Caco-2 (cell line): Measurements from ENCODE around the gene KHDRBS2. TPM values are rescaled to one million over a fixed set of nuclear protein-coding genes. Genes with fewer than 3 reads are reported as not detected.

Source experiments
- BruUV-seq: library from RNA; stranded (reverse); fragments of 400-500 nt; replicated peaks from 2 replicates; lab custom pipeline; 2021; lab: Mats Ljungman, UMichigan
- CTCF ChIA-PET: fragments of 300-600 bp; sonication (Branson Sonifier 250); formaldehyde crosslinking; loops from one replicate; lab custom pipeline; 2022; ENCODE audit warnings: antibody characterized with exemption; lab: Charles Lee
- POLR2A ChIA-PET: fragments of 300-600 bp; sonication (Branson Sonifier 250); formaldehyde crosslinking; loops from one replicate; lab custom pipeline; 2022; ENCODE audit warnings: antibody characterized with exemption; lab: Charles Lee
- DNase-seq, 2 experiments: peaks; one replicate each; pipeline versions ENCODE4 v3.0.0 to v3.0.0-alpha.2; 2020 to 2022
- H3K27me3 ChIP-seq: replicated peaks from 2 replicates; pipeline ENCODE4 v1.6.0; 2011; ENCODE audit warnings: low read length; ENCODE audit not compliant: control insufficient read depth, insufficient read depth
- H3K36me3 ChIP-seq: 2 replicates; pipeline ENCODE4 v1.5.1; 2011; ENCODE audit warnings: low read length; ENCODE audit not compliant: control insufficient read depth, insufficient read depth
- H3K4me1 ChIP-seq: fragments of 250-450 bp; sonication (Bioruptor Pico); 2 replicates; pipeline ENCODE4 v1.5.1; 2020; ENCODE audit warnings: mild to moderate bottlenecking
- H3K4me3 ChIP-seq: 2 replicates; pipeline ENCODE4 v1.5.1; 2011; ENCODE audit warnings: low read depth, mild to moderate bottlenecking, control low read depth, low read length
- H3K9me3 ChIP-seq: fragments of 250-450 bp; sonication (Bioruptor Pico); 2 replicates; pipeline ENCODE4 v1.5.1; 2020; ENCODE audit warnings: mild to moderate bottlenecking, moderate library complexity
- H3K27ac Mint-ChIP-seq: one replicate; pipeline ENCODE4 v1.8.0; 2022; ENCODE audit warnings: mixed read lengths; ENCODE audit not compliant: unreplicated experiment
- H3K27me3 Mint-ChIP-seq: one replicate; pipeline ENCODE4 v1.8.0; 2022; ENCODE audit warnings: mixed read lengths; ENCODE audit not compliant: insufficient read depth, unreplicated experiment
- H3K36me3 Mint-ChIP-seq: one replicate; pipeline ENCODE4 v1.8.0; 2022; ENCODE audit warnings: mild to moderate bottlenecking, mixed read lengths; ENCODE audit not compliant: insufficient read depth, unreplicated experiment
- H3K4me1 Mint-ChIP-seq: one replicate; pipeline ENCODE4 v1.8.0; 2022; ENCODE audit warnings: low read depth, mixed read lengths; ENCODE audit not compliant: unreplicated experiment
- H3K4me3 Mint-ChIP-seq: one replicate; pipeline ENCODE4 v1.8.0; 2022; ENCODE audit warnings: mild to moderate bottlenecking, moderate library complexity, mixed read lengths; ENCODE audit not compliant: unreplicated experiment
- H3K9me3 Mint-ChIP-seq: one replicate; pipeline ENCODE4 v1.8.0; 2022; ENCODE audit warnings: mixed read lengths; ENCODE audit not compliant: unreplicated experiment
- intact Hi-C: fragments of 100-400 bp; cut with micrococcal nuclease; formaldehyde crosslinking; loops from one replicate; pipeline ENCODE4 v1.10.0; 2022; ENCODE audit not compliant: unreplicated experiment
- total RNA-seq: library from RNA; stranded (reverse); gene quantifications from 2 replicates; pipeline ENCODE4 v1.2.3, GENCODE V29; 2022
- TF ChIP-seq, protein P1 (sequence below), 2 experiments: fragments of 200-600 bp in 1 of 2; IDR thresholded peaks; 1 replicate in 1 of 2; 2 replicates in 1 of 2; pipeline versions ENCODE4 v1.5.1 to v1.8.0; 2011 to 2022; ENCODE audit warnings: antibody characterized with exemption in 1 of 2, control low read depth in 1 of 2, inconsistent platforms in 1 of 2, low read depth in 1 of 2, low read length in 1 of 2, mild to moderate bottlenecking in 1 of 2, moderate library complexity in 1 of 2; ENCODE audit not compliant: insufficient read depth in 1 of 2, severe bottlenecking in 1 of 2, unreplicated experiment in 1 of 2

The KHDRBS2 gene
- total RNA-seq, 1 experiment from 2014 or later, result not detected

GRCh38 chr6:62075869-62076268 lies 210.2 kb downstream of the KHDRBS2 start:
- intact Hi-C loops, result no loop called here
- no TSS peak for BruUV-seq
- DNase-seq, result no peak
- Mint-ChIP-seq H3K4me1 (no peaks in the 10 kb centered on the region), H3K27ac (no peak overlapping the region), H3K36me3 (no peaks in the 10 kb centered on the region), H3K4me3 (no peak overlapping the region), H3K27me3 (no peaks in the 10 kb centered on the region), H3K9me3 (no peaks in the 10 kb centered on the region)
- no peaks in the 10 kb centered on the region for H3K27me3 ChIP-seq
- H3K4me3 ChIP-seq, result no peak overlapping the region
- ChIA-PET CTCF (no interaction called here), POLR2A (no interaction called here)
- H3K4me1 ChIP-seq, result no peaks in the 10 kb centered on the region
- TF ChIP-seq, protein P1, sequence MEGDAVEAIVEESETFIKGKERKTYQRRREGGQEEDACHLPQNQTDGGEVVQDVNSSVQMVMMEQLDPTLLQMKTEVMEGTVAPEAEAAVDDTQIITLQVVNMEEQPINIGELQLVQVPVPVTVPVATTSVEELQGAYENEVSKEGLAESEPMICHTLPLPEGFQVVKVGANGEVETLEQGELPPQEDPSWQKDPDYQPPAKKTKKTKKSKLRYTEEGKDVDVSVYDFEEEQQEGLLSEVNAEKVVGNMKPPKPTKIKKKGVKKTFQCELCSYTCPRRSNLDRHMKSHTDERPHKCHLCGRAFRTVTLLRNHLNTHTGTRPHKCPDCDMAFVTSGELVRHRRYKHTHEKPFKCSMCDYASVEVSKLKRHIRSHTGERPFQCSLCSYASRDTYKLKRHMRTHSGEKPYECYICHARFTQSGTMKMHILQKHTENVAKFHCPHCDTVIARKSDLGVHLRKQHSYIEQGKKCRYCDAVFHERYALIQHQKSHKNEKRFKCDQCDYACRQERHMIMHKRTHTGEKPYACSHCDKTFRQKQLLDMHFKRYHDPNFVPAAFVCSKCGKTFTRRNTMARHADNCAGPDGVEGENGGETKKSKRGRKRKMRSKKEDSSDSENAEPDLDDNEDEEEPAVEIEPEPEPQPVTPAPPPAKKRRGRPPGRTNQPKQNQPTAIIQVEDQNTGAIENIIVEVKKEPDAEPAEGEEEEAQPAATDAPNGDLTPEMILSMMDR (IDR thresholded peaks at IDR 0.05; ENCODE audit: insufficient read depth in 1 of 2, low read depth in 1 of 2, low read length in 1 of 2, severe bottlenecking in 1 of 2, unreplicated experiment in 1 of 2), result no peak
- H3K9me3 ChIP-seq, result no peaks in the 10 kb centered on the region
- H3K36me3 ChIP-seq, result no peaks in the 10 kb centered on the region

DNA sequence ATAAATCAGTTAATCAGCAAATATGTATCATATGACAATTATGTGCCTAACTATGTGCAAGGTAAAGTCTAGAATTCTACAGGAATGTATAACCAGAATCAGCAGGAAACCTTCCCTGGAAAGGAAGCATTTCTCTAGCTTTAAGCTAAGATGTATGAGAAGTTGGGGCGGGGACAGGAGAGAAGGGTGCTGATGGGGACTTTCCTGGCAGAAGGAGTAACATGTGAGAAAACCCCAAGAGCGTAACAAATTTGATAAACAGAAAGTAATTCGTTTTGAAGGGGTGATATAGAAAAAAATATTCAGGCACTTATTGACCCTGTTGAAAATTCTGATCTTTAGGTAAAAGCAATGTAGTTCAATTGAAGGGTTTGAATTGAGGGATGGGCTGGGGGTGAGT lies 226.1 kb downstream of the KHDRBS2 start:
- intact Hi-C loops, result no loop called here
- H3K4me1 Mint-ChIP-seq, result no peaks in the 10 kb centered on the region
- H3K4me3 Mint-ChIP-seq, result no peak overlapping the region
- Histone ChIP-seq H3K4me1 (no peaks in the 10 kb centered on the region), H3K27me3 (no peaks in the 10 kb centered on the region), H3K36me3 (no peaks in the 10 kb centered on the region), H3K4me3 (no peak overlapping the region), H3K9me3 (no peaks in the 10 kb centered on the region)
- TF ChIP-seq, protein P1 (IDR thresholded peaks at IDR 0.05; ENCODE audit: insufficient read depth in 1 of 2, low read depth in 1 of 2, low read length in 1 of 2, severe bottlenecking in 1 of 2, unreplicated experiment in 1 of 2), result no peak
- no peaks in the 10 kb centered on the region for H3K27me3 Mint-ChIP-seq
- no peaks in the 10 kb centered on the region for H3K9me3 Mint-ChIP-seq
- ChIA-PET POLR2A (no interaction called here), CTCF (no interaction called here)
- H3K27ac Mint-ChIP-seq, result no peak overlapping the region
- no peak for DNase-seq
- no TSS peak for BruUV-seq
- no peaks in the 10 kb centered on the region for H3K36me3 Mint-ChIP-seq

DNA sequence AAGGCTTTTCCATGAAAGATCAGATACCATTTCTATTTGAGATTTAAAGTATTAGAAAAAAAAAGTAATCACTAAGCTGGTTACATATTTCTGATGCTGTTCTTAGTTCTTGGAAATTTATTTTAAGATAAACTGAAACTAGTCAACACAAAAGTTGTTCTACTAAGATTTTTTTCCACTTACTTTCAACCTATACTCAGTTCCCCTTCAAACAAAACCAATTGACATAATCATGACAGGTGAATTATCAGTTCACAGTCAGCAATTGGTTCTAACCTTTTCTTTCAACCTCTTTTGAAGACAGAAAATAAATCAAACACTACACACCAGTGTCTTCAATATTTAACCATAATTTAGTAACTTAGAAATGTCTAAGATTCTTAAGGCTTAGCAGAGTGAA lies 228.7 kb downstream of the KHDRBS2 start:
- Mint-ChIP-seq H3K27me3 (no peaks in the 10 kb centered on the region), H3K4me1 (no peaks in the 10 kb centered on the region), H3K9me3 (no peaks in the 10 kb centered on the region), H3K36me3 (no peaks in the 10 kb centered on the region), H3K27ac (no peak overlapping the region), H3K4me3 (no peak overlapping the region)
- H3K4me1 ChIP-seq, result no peaks in the 10 kb centered on the region
- no peaks in the 10 kb centered on the region for H3K9me3 ChIP-seq
- TF ChIP-seq, protein P1 (IDR thresholded peaks at IDR 0.05; ENCODE audit: insufficient read depth in 1 of 2, low read depth in 1 of 2, low read length in 1 of 2, severe bottlenecking in 1 of 2, unreplicated experiment in 1 of 2), result no peak
- H3K36me3 ChIP-seq, result no peaks in the 10 kb centered on the region
- DNase-seq, result no peak
- H3K4me3 ChIP-seq, result no peak overlapping the region
- intact Hi-C loops, result no loop called here
- no peaks in the 10 kb centered on the region for H3K27me3 ChIP-seq
- POLR2A ChIA-PET, result no interaction called here
- CTCF ChIA-PET, result no interaction called here
- BruUV-seq, result no TSS peak
